RWPE1 (cell line): ENCODE measurements around the gene RBM23.

ENCODE experiments used
- CTCF ChIA-PET: fragments of 350-600 bp; sonication (Branson Sonifier 250); formaldehyde crosslinking; extraction: SDS; loops from one replicate; lab custom pipeline; 2021; lab: Yijun Ruan, JAX
- POLR2A ChIA-PET: fragments of 400-600 bp; formaldehyde crosslinking; extraction: SDS; loops from one replicate; lab custom pipeline; 2020; ENCODE audit warnings: antibody characterized with exemption; ENCODE audit not compliant: low non-redundant PET; lab: Yijun Ruan, JAX
- DNase-seq: peaks from one replicate; pipeline ENCODE4 v3.0.0; 2012; ENCODE audit warnings: low spot score
- H3K27ac ChIP-seq: fragments of 450-650 bp; 2 replicates; pipeline ENCODE4 v1.5.1; 2017
- CTCF ChIP-seq: fragments of 450-650 bp; conservative IDR thresholded peaks from 2 replicates; pipeline ENCODE4 v1.5.1; 2017; ENCODE audit warnings: low read depth, mild to moderate bottlenecking

Gene RBM23

GRCh38 chr14:22890416-22890815, 28.5 kb downstream of the RBM23 start:
- POLR2A ChIA-PET, result no interaction called here
- CTCF ChIA-PET, result interaction anchor here (1.6 kb wide), 1 partner anchor 10 kb away, joined by 5 read pairs; no protein-coding TSS in a partner anchor
- DNase-seq, result no peak
- H3K27ac ChIP-seq, result peak overlapping the region; percentile 37; the same call in 1 of the 2 replicates
- no peak for TF ChIP-seq CTCF

DNA sequence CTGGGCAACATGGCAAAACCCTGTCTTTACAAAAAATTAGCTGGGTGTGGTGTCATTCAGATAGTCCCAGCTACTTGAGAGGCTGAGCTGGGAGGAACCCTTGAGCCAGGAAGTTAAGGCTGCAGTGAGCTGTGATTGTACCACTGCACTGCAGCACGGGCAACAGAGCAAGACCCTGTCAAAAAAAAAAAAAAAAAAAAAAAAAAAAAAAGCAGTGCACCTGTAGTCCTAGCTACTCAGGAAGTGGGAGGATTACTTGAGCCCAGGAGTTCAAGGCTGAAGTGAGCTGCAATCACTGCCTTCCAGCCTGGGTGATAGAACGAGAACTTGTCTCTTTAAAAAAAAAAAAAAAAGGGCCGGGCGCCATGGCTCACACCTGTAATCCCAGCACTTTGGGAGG, 30.3 kb downstream of the RBM23 start:
- no peak for DNase-seq
- no peak for TF ChIP-seq CTCF
- H3K27ac ChIP-seq, result no peak overlapping the region
- ChIA-PET CTCF (interaction anchor here (0.6 to 1.2 kb wide), 3 partner anchors 11 to 43 kb away, joined by 3 to 8 read pairs (median 3); no protein-coding TSS in a partner anchor), POLR2A (no interaction called here)

GRCh38 chr14:22887990-22888378, 31.0 kb downstream of the RBM23 start:
- CTCF ChIA-PET, result interaction anchor here (1.2 to 1.5 kb wide), 4 partner anchors 8 to 65 kb away, joined by 3 to 8 read pairs (median 4); no protein-coding TSS in a partner anchor
- no peak for TF ChIP-seq CTCF
- H3K27ac ChIP-seq, result peak overlapping the region; percentile 88
- POLR2A ChIA-PET, result no interaction called here
- no peak for DNase-seq

DNA sequence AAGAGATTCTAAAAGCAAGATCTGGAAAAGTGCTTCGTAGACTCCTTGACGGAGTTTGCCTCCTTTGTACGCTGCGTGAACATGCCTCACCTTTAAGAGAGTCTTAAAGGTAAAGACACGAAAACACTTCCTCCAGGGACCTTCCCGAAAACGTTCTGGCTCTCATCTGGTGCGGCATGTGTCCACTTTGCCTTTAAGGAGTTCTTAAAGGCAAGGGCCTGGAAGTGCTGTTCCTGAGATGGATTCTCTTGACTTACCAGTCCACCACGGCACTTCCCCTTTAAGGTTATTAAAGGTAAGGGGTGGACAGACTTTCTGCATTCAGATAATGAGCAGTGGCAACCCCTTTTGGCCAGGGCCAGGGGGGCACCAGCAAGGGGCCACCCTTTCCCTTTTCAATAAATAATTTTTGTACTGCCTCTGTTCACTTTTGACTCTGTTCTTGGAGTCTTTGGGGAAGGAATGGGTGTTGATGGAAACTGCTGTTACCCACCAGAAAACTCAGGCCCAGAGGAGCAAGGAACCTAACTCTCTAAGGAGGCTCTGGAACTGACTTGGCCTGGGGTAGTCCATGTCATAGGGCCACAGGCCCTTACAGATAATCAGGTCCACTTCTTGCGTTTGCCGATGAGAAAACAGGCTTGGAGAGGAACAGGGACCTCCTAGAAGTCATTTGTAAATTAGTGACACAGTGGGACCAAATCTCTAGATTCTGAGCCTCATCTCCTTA, 31.5 kb downstream of the RBM23 start:
- H3K27ac ChIP-seq, result peak overlapping the region; percentile 88
- peak; percentile 69 for DNase-seq
- ChIA-PET CTCF (interaction anchor here (1.1 to 1.5 kb wide), 5 partner anchors 9 to 65 kb away, joined by 3 to 8 read pairs (median 3); no protein-coding TSS in a partner anchor), POLR2A (no interaction called here)
- no peak for TF ChIP-seq CTCF

DNA sequence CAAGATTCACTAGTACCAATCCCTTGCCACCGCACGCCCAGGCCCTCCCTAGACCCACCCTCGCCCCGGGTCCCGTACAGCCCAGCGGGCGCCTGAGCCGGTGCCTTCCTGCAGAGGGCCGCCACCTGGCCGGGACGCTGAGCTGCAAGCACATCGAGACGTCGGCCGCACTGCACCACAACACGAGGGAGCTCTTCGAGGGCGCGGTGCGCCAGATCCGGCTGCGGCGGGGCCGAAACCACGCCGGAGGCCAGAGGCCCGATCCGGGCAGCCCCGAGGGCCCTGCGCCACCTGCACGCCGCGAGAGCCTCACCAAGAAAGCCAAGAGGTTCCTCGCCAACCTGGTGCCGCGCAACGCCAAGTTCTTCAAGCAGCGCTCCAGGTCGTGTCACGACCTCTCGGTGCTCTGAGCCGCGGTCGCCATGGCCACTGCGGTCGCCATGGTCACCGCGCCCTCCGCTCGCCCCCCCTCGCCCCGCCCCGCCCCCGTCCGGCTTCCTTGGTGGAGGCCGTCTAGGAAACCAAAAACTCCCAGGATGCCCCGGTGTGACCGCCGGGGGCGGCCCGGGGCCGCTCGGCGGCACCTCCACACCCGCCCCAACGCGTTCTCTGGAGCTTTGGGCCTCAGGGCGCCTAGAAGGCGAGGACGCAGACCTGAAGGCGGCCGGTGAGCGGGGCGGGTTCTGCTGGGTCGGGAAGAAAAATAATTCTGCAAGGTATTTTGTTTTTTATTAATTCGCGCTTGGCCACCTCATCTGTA, 32.3 kb downstream of the RBM23 start:
- ChIA-PET CTCF (interaction anchor here (0.6 to 6.4 kb wide), 7 partner anchors 10 to 330 kb away, joined by 3 to 40 read pairs (median 3); partner anchors contain the start of gene LRP10), POLR2A (no interaction called here)
- TF ChIP-seq CTCF, result no peak
- H3K27ac ChIP-seq, result peak overlapping the region; percentile 88
- DNase-seq, result peak; percentile 77

GRCh38 chr14:22885975-22886374, 33.0 kb downstream of the RBM23 start:
- TF ChIP-seq CTCF, result no peak
- peak overlapping the region; percentile 88 for H3K27ac ChIP-seq

More at GRCh38 chr14:22885975-22886374, 33.0 kb downstream of the RBM23 start:
- POLR2A ChIA-PET, result no interaction called here
- no peak for DNase-seq
- CTCF ChIA-PET, result interaction anchor here (0.6 to 6.4 kb wide), 5 partner anchors 13 to 329 kb away, joined by 3 to 40 read pairs (median 4); partner anchors contain the start of gene LRP10
